HG02678 (cell line): ENCODE results near the gene HSH2D.

Experiments used
- ATAC-seq: cut with Tn5 transposase; IDR thresholded peaks from one replicate; pipeline ENCODE4 v1.9.1; 2021; ENCODE audit warnings: mild to moderate bottlenecking, moderate library complexity; ENCODE audit not compliant: unreplicated experiment

The HSH2D gene

GRCh38 chr19:16191216-16191908 is 47.9 kb downstream of the HSH2D start:
- no peak for ATAC-seq

GRCh38 chr19:16193466-16193865 is 50.0 kb downstream of the HSH2D start:
- ATAC-seq: no peak

GRCh38 chr19:16197188-16197621 is 53.7 kb downstream of the HSH2D start:
- ATAC-seq: no peak

- peak; percentile 88 for ATAC-seq
Measured at GRCh38 chr19:16197622-16198369, 54.3 kb downstream of the HSH2D start, which contains the start of gene AP1M1. TSS of gene AP1M1 (plus strand) at chr19:16197911. CDS start at chr19:16198027, 116 bp downstream.

GRCh38 chr19:16198370-16198651 is 54.8 kb downstream of the HSH2D start:
- ATAC-seq: no peak

- ATAC-seq: no peak
Measured at GRCh38 chr19:16199275-16199932, 55.9 kb downstream of the HSH2D start.

- no peak for ATAC-seq
Measured at GRCh38 chr19:16200038-16201010, 56.8 kb downstream of the HSH2D start.

- no peak for ATAC-seq
Measured at GRCh38 chr19:16201011-16201391, 57.5 kb downstream of the HSH2D start.

- no peak for ATAC-seq
Measured at GRCh38 chr19:16202320-16203255, 59.1 kb downstream of the HSH2D start.

- ATAC-seq: no peak
Measured at GRCh38 chr19:16203256-16204004, 59.9 kb downstream of the HSH2D start.

GRCh38 chr19:16204005-16204294 is 60.5 kb downstream of the HSH2D start:
- ATAC-seq: no peak

- ATAC-seq: no peak
Measured at GRCh38 chr19:16205205-16206045, 61.9 kb downstream of the HSH2D start.

GRCh38 chr19:16206046-16206605 is 62.6 kb downstream of the HSH2D start:
- no peak for ATAC-seq

- no peak for ATAC-seq
Measured at GRCh38 chr19:16206637-16207036, 63.2 kb downstream of the HSH2D start.

GRCh38 chr19:16207063-16207462 is 63.6 kb downstream of the HSH2D start:
- ATAC-seq: no peak

GRCh38 chr19:16207490-16208025 is 64.1 kb downstream of the HSH2D start:
- no peak for ATAC-seq
